HG03060 (cell line): Measurements from ENCODE around the gene ACSM3.

Source experiments
- ATAC-seq: cut with Tn5 transposase; IDR thresholded peaks from one replicate; pipeline ENCODE4 v1.9.1; 2021; ENCODE audit warnings: low read depth, moderate number of reproducible peaks; ENCODE audit not compliant: unreplicated experiment

ACSM3 gene

GRCh38 chr16:20846551-20846950 is 82.7 kb downstream of the ACSM3 start:
- ATAC-seq = no peak
